ENCODE data around the gene KCMF1. TPM values are rescaled to one million over a fixed set of nuclear protein-coding genes. Genes with fewer than 3 reads are reported as not detected.

The KCMF1 gene
- total and polyA plus RNA-seq, 7 donors, result 35.7 to 73.1 (median 44.6) TPM

DNA sequence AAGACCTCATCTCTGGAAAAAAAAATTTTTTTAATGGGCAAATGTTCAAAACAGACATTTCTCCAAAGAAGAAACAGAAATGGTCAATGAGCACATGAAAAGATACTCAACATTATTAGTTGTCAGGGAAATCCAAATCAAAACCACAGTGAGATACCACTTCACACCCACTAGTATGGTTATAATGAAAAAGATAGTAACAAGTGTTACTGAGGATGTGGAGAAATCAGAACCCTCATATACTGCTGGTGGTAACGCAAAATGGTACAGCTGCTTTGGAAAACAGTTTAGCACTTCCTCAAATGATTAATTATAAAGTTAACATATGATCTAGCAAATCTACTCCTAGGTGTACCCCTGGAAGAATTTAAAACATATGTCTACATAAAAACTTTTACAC, 133.3 kb downstream of the KCMF1 start:
- Histone ChIP-seq H3K4me1 (no peaks in the 10 kb centered on the region), H3K36me3 (no peaks in the 10 kb centered on the region), H3K27me3 (no peaks in the 10 kb centered on the region), H3K27ac (no peak overlapping the region), H3K9me3 (no peaks in the 10 kb centered on the region), H3K4me3 (no peak overlapping the region)
- intact Hi-C loops (cut with DNase I), result no loop called here
- no peak for DNase-seq
- TF ChIP-seq POLR2AphosphoS5 (IDR thresholded peaks at IDR 0.05) (no peak), EP300 (IDR thresholded peaks at IDR 0.05) (no peak), POLR2A (IDR thresholded peaks at IDR 0.05) (no peak)
- TF ChIP-seq, protein P1, sequence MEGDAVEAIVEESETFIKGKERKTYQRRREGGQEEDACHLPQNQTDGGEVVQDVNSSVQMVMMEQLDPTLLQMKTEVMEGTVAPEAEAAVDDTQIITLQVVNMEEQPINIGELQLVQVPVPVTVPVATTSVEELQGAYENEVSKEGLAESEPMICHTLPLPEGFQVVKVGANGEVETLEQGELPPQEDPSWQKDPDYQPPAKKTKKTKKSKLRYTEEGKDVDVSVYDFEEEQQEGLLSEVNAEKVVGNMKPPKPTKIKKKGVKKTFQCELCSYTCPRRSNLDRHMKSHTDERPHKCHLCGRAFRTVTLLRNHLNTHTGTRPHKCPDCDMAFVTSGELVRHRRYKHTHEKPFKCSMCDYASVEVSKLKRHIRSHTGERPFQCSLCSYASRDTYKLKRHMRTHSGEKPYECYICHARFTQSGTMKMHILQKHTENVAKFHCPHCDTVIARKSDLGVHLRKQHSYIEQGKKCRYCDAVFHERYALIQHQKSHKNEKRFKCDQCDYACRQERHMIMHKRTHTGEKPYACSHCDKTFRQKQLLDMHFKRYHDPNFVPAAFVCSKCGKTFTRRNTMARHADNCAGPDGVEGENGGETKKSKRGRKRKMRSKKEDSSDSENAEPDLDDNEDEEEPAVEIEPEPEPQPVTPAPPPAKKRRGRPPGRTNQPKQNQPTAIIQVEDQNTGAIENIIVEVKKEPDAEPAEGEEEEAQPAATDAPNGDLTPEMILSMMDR (IDR thresholded peaks at IDR 0.05), result no peak
- WGBS, 2 donors, result 68 to 83% methylated on average over 1 of the region's 1 CpG

DNA sequence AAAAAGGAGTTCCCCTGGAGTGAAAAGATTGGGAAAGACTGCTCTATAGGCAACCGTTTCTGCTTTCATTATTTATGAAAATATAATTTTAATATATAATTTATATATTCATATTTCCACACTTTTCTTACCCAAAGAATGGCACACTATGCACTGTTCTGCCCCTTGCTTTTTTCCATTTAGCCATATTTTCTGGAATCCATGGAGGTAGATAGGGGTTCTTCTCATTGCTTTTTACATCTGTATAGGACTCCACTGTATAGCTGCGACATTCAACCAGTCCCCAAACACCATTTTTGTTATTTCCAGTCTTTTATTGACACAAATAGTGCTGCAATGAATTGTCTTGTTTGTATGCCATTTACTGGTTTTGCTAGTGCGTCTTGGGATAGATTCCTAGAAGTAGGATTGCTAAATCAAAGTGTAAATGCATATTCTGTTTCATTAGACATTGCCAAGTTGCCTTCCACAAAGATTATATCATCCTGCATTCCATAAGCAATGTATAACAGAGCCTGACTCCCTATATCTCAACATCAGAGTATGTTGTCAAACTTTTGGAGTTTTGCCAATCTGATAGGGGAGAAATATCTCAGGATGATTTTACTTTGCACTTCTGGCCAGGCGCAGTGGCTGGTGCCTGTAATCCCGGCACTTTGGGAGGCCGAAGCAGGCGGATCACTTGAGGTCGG, 135.7 kb downstream of the KCMF1 start:
- H3K4me1 ChIP-seq, result no peaks in the 10 kb centered on the region
- no peak for DNase-seq
- intact Hi-C loops (cut with DNase I), result no loop called here
- TF ChIP-seq POLR2AphosphoS5 (IDR thresholded peaks at IDR 0.05) (no peak), EP300 (IDR thresholded peaks at IDR 0.05) (no peak), POLR2A (IDR thresholded peaks at IDR 0.05) (no peak)
- TF ChIP-seq, protein P1 (IDR thresholded peaks at IDR 0.05), result no peak
- no peaks in the 10 kb centered on the region for H3K27me3 ChIP-seq
- 38 to 74% methylated on average over 8 of the region's 8 CpGs for WGBS, 2 donors
- no peaks in the 10 kb centered on the region for H3K9me3 ChIP-seq
- no peak overlapping the region for H3K4me3 ChIP-seq
- no peaks in the 10 kb centered on the region for H3K36me3 ChIP-seq
- H3K27ac ChIP-seq, result no peak overlapping the region

Small RNAs within 50 kb of the gene (small RNA-seq; reads per million reads assigned to genes)
- 0 reads per million in 3 donors for gene AC078974.1

Other genes starting within 250 kb of the KCMF1 start
- gene TRABD2A, start 90.1 kb upstream of the KCMF1 start, total RNA-seq, result 1 to 10 TPM in 1 of 4 donors, under 1 TPM in 3; 0.16 to 3.6 (median 0.65) TPM
- gene TRABD2A, start 90.1 kb upstream of the KCMF1 start, polyA plus RNA-seq, result 10 to 100 TPM; 16.8 to 46.4 (median 25.4) TPM
- 1,000 to 10,000 TPM; 1,887 to 2,459 (median 2,033) TPM for gene TMSB10, start 65.5 kb upstream of the KCMF1 start, total RNA-seq
- 1,000 to 10,000 TPM; 3,723 to 4,314 (median 4,173) TPM for gene TMSB10, start 65.5 kb upstream of the KCMF1 start, polyA plus RNA-seq
- gene TCF7L1, start 162.2 kb downstream of the KCMF1 start, total RNA-seq, result 10 to 100 TPM in 1 of 4 donors, 1 to 10 TPM in 3; 2.9 to 15.2 (median 5.1) TPM
- 1 to 10 TPM; 1.2 to 4.8 (median 4.0) TPM for gene TCF7L1, start 162.2 kb downstream of the KCMF1 start, polyA plus RNA-seq

All from sigmoid colon (tissue), 7 donors.